Measurements from ENCODE around the gene ABCC12. TPM values are rescaled to one million over a fixed set of nuclear protein-coding genes. Genes with fewer than 3 reads are reported as not detected.

Gene ABCC12
- total and polyA plus RNA-seq, 2 donors (not counting 3 experiments of a cell fraction or from before 2014, with no cell fraction given): not detected

- no peak for DNase-seq (ENCODE audit: low read depth, low spot score)
- CTCF ChIA-PET: interaction anchor here (1.2 kb wide), 1 partner anchor 20 kb away, joined by 3 read pairs; no protein-coding TSS in a partner anchor
- TF ChIP-seq MYC (IDR thresholded peaks at IDR 0.05; ENCODE audit: low read depth, low read length): no peak
- TF ChIP-seq CTCF (IDR thresholded peaks at IDR 0.05; ENCODE audit: extremely low read depth in 1 of 2, insufficient read depth in 1 of 2, low read depth in 1 of 2, low read length in 2 of 2): no peak
- TF ChIP-seq EZH2 (IDR thresholded peaks at IDR 0.05; ENCODE audit: borderline replicate concordance, low read depth, low read length, severe bottlenecking): no peak
- no peak for TF ChIP-seq JUN (IDR thresholded peaks at IDR 0.05; ENCODE audit: borderline replicate concordance, insufficient read depth, insufficient read length, low read depth)
- TF ChIP-seq FOS (IDR thresholded peaks at IDR 0.05; ENCODE audit: borderline replicate concordance, insufficient read depth, low read length): no peak
- TF ChIP-seq GATA2 (IDR thresholded peaks at IDR 0.05; ENCODE audit: insufficient read depth, insufficient read length, low read depth, low read length): no peak
- TF ChIP-seq MAX (IDR thresholded peaks at IDR 0.05; ENCODE audit: insufficient read depth, insufficient read length): no peak
- TF ChIP-seq POLR2A (IDR thresholded peaks at IDR 0.05; ENCODE audit: low read depth, low read length): no peak
- TF ChIP-seq POLR2AphosphoS5 (IDR thresholded peaks at IDR 0.05; ENCODE audit: insufficient read depth, low read depth, low read length): no peak
- Histone ChIP-seq H3K9ac (replicated peaks; ENCODE audit: extremely low read depth, insufficient read depth, low read length) (no peak overlapping the region), H3K36me3 (ENCODE audit: control insufficient read depth in 2 of 2, extremely low read depth in 1 of 2, insufficient read depth in 2 of 2, low read length in 2 of 2) (no peaks in the 10 kb centered on the region), H3K27ac (ENCODE audit: insufficient read depth, low read depth, low read length) (no peak overlapping the region), H3K79me2 (ENCODE audit: control insufficient read depth, insufficient read depth, low read length) (no peaks in the 10 kb centered on the region), H3K9me3 (replicated peaks; ENCODE audit: control insufficient read depth, insufficient read depth, low read length) (no peaks in the 10 kb centered on the region), H3K4me3 (replicated peaks in 1 of 3; ENCODE audit: insufficient read depth in 1 of 3, low read depth in 1 of 3, low read length in 3 of 3) (no peak overlapping the region), H3K4me2 (ENCODE audit: insufficient read depth, low read length) (no peak overlapping the region), H3K9me1 (replicated peaks; ENCODE audit: control insufficient read depth, extremely low read depth, insufficient read depth, low read length) (no peaks in the 10 kb centered on the region), H3K27me3 (ENCODE audit: control insufficient read depth in 2 of 2, insufficient read depth in 2 of 2, low read length in 2 of 2) (no peaks in the 10 kb centered on the region), H3K4me1 (ENCODE audit: control insufficient read depth, extremely low read depth, insufficient read depth, low read length) (no peaks in the 10 kb centered on the region), H4K20me1 (replicated peaks; ENCODE audit: control insufficient read depth, extremely low read depth, insufficient read depth, low read length) (no peaks in the 10 kb centered on the region), H2AFZ (ENCODE audit: low read depth, low read length) (no peak overlapping the region)
- POLR2A ChIA-PET: no interaction called here
- no TSS peak for BruUV-seq (replicated peaks)
- intact Hi-C loops (cut with micrococcal nuclease): no loop called here
- dilution Hi-C loops (cut with MboI; ENCODE audit: extremely low pct_ligation_motif_present, low sequenced_read_pairs): no loop called here
- FAIRE-seq: no peak
Measured at GRCh38 chr16:48146131-48146530, 9.7 kb downstream of the ABCC12 start.

Measured in endothelial cell of umbilical vein (primary cell).